Measurements from ENCODE around the gene GDPGP1. TPM values are rescaled to one million over a fixed set of nuclear protein-coding genes. Genes with fewer than 3 reads are reported as not detected.
A peak's percentile ranks its signal among the peaks of the same experiment; 100 is the strongest.

Gene GDPGP1
- total and polyA plus RNA-seq, 10 of the 15 experiments (the other 5 are each of a cell fraction or from before 2014, with no cell fraction given) = 0.68 to 8.9 (median 3.0) TPM

GRCh38 chr15:90265271-90266060 is 31.5 kb downstream of the GDPGP1 start, which contains the start of gene NGRN (continued):
- TF ChIP-seq SRF (IDR thresholded peaks at IDR 0.05; ENCODE audit: low read depth in 2 of 2, low read length in 2 of 2) = no peak
- no peak; the same call in 1 of the 2 replicates for TF ChIP-seq FOXK2 (IDR thresholded peaks at IDR 0.05)
- TF ChIP-seq NKRF (conservative IDR thresholded peaks at IDR 0.05) = peak; percentile 95
- no peak for TF ChIP-seq ZSCAN29 (IDR thresholded peaks at IDR 0.05)
- no peak for TF ChIP-seq CEBPB (IDR thresholded peaks at IDR 0.05; ENCODE audit: borderline replicate concordance in 1 of 2, low read depth in 2 of 2, low read length in 2 of 2)
- no peak for TF ChIP-seq CBX3 (IDR thresholded peaks at IDR 0.05; ENCODE audit: borderline replicate concordance, low read depth)

- H3K9ac ChIP-seq (ENCODE audit: control insufficient read depth, insufficient read depth, low read length) = peak overlapping the region; percentile 82
- 2% methylated on average over 16 of the region's 16 CpGs for WGBS (ENCODE audit: insufficient coverage, insufficient replicate concordance, low lambda C conversion rate, missing lambda C conversion rate)
- peak overlapping the region; percentile 87 for H3K27ac ChIP-seq (ENCODE audit: control insufficient read depth, insufficient read depth)
- ChIA-PET CTCF (interaction anchor here (0.7 to 1.0 kb wide), 4 partner anchors 21 to 665 kb away, joined by 3 to 8 read pairs (median 3); partner anchors contain the start of genes CIB1 and GDPGP1), RAD21 (ENCODE audit: unreplicated experiment) (interaction anchor here (0.7 to 4.0 kb wide), 4 partner anchors 20 to 109 kb away, joined by 3 to 47 read pairs (median 4); partner anchors contain the start of genes CIB1 and GDPGP1), SMC1A (ENCODE audit: uncharacterized antibody, unreplicated experiment) (interaction anchor here (0.6 to 1.1 kb wide), 3 partner anchors 30 to 115 kb away, joined by 3 read pairs; no protein-coding TSS in a partner anchor), POLR2A (interaction anchor here (0.6 to 1.2 kb wide), 6 partner anchors 32 to 104 kb away, joined by 3 to 16 read pairs (median 4); partner anchors contain the start of genes CIB1 and GDPGP1)
- DNase-seq (ENCODE audit: low read depth, low spot score) (no peak), ATAC-seq (peak; percentile 22), FAIRE-seq (no peak)
- peaks cover 0 to 2% of the 10 kb centered on the region in 2 experiments; a peak in 2 of 4 replicates for H3K36me3 ChIP-seq (ENCODE audit: control insufficient read depth in 2 of 2, insufficient read depth in 2 of 2, low read length in 1 of 2)
- peak overlapping the region; percentile 77 for H3K4me2 ChIP-seq (ENCODE audit: control insufficient read depth, insufficient read depth)
- H3K4me1 ChIP-seq (ENCODE audit: control insufficient read depth, insufficient read depth, low read length) = peaks cover 13% of the 10 kb centered on the region
- intact Hi-C loops (cut with micrococcal nuclease; ENCODE audit: unreplicated experiment) = no loop called here
- H4K20me1 ChIP-seq (ENCODE audit: control insufficient read depth, insufficient read depth) = no peaks in the 10 kb centered on the region
- no TSS peak for BruUV-seq (replicated peaks)
- H3K27me3 ChIP-seq (replicated peaks in 1 of 2; ENCODE audit: control insufficient read depth in 2 of 2, insufficient read depth in 2 of 2, low read length in 1 of 2) = no peaks in the 10 kb centered on the region
- peak overlapping the region; percentile 95 for H2AFZ ChIP-seq (ENCODE audit: control insufficient read depth, low read depth, low read length)
- in situ Hi-C loops (cut with MboI) = no loop called here
- H3K79me2 ChIP-seq (ENCODE audit: control insufficient read depth, insufficient read depth, low read length) = peaks cover 43% of the 10 kb centered on the region
- no peaks in the 10 kb centered on the region for H3K9me3 ChIP-seq (replicated peaks; ENCODE audit: control insufficient read depth, insufficient read depth, low read length)
- H3K4me3 ChIP-seq = peak overlapping the region; percentile 82
- TF ChIP-seq IRF4 (IDR thresholded peaks at IDR 0.05; ENCODE audit: low read depth, low read length) (no peak), RFX5 (IDR thresholded peaks at IDR 0.05; ENCODE audit: low read depth, low read length) (no peak), BMI1 (IDR thresholded peaks at IDR 0.05; ENCODE audit: borderline replicate concordance) (no peak), MTA3 (IDR thresholded peaks at IDR 0.05; ENCODE audit: borderline replicate concordance, low read length) (0 out of 2 replicates have a peak, but pooled peaks have one; percentile 15), HDAC2 (IDR thresholded peaks at IDR 0.05) (no peak), CREM (IDR thresholded peaks at IDR 0.05; ENCODE audit: low read depth) (0 out of 2 replicates have a peak, but pooled peaks have one; percentile 3), NR2C1 (IDR thresholded peaks at IDR 0.05) (no peak), NR2C2 (IDR thresholded peaks at IDR 0.05; ENCODE audit: borderline replicate concordance, control insufficient read depth, insufficient read length, low read depth) (no peak), TCF3 (IDR thresholded peaks at IDR 0.05; ENCODE audit: borderline replicate concordance, insufficient read depth, low read depth, low read length) (no peak), MYC (IDR thresholded peaks at IDR 0.05; ENCODE audit: insufficient read depth, insufficient read length, insufficient replicate concordance, low read length, severe bottlenecking) (no peak), POLR2A (IDR thresholded peaks at IDR 0.05; ENCODE audit: low read depth, low read length) (no peak), MAX (IDR thresholded peaks at IDR 0.05; ENCODE audit: low read depth, low read length) (no peak), BACH1 (IDR thresholded peaks at IDR 0.05; ENCODE audit: borderline replicate concordance) (no peak), POLR2AphosphoS2 (IDR thresholded peaks at IDR 0.05; ENCODE audit: low read depth, low read length) (no peak), IKZF2 (IDR thresholded peaks at IDR 0.05) (no peak), SIN3A (IDR thresholded peaks at IDR 0.05; ENCODE audit: low read depth, low read length) (no peak), ZNF384 (IDR thresholded peaks at IDR 0.05; ENCODE audit: borderline replicate concordance, low read depth, low read length) (no peak)
These were observed 32.0 kb downstream of the GDPGP1 start for GRCh38 chr15:90266061-90266431.
